Colonic mucosa (tissue), 4 donors: ENCODE data around the gene FHOD3. TPM values are rescaled to one million over a fixed set of nuclear protein-coding genes. Genes with fewer than 3 reads are reported as not detected.

Source experiments
- DNase-seq: peaks from one replicate; pipeline ENCODE4 v3.0.0-alpha.2; 2020
- H3K27ac ChIP-seq: fragments of 200-600 bp; one replicate; pipeline ENCODE4 v1.8.0; 2021
- H3K27me3 ChIP-seq: fragments of 200-600 bp; one replicate; pipeline ENCODE4 v1.8.0; 2021
- H3K36me3 ChIP-seq: fragments of 200-600 bp; one replicate; pipeline ENCODE4 v1.8.0; 2021
- H3K4me1 ChIP-seq: fragments of 200-600 bp; one replicate; pipeline ENCODE4 v1.8.0; 2021; ENCODE audit warnings: mild to moderate bottlenecking
- H3K4me3 ChIP-seq: fragments of 200-600 bp; one replicate; pipeline ENCODE4 v1.8.0; 2021
- H3K9ac ChIP-seq, 2 donors: one replicate each; pipeline ENCODE4 v1.7.0; 2013; ENCODE audit warnings: control low read depth in 2 of 2, low read depth in 2 of 2, low read length in 2 of 2
- H3K9me3 ChIP-seq: fragments of 200-600 bp; one replicate; pipeline ENCODE4 v1.8.0; 2021
- CTCF ChIP-seq: fragments of 200-600 bp; IDR thresholded peaks from one replicate; pipeline ENCODE4 v1.8.0; 2022; ENCODE audit warnings: antibody characterized with exemption, mild to moderate bottlenecking
- intact Hi-C: fragments of 100-400 bp; cut with DNase I; formaldehyde crosslinking; loops from one replicate; pipeline ENCODE4 v1.14.1; 2022
- total RNA-seq, 2 donors: library from RNA; stranded (reverse); fragmentation: NEBNext Ultra II Directional in 1 of 2; extraction: Animal tissue kit (Norgen Biotek cat#: 25700) in 1 of 2; gene quantifications; one replicate each; pipeline ENCODE4 v1.2.1, GENCODE V29; 2021
- donor health status: healthy.
- donor health status: DM: no; HTN: no; CAD: no.
- donor health status: DM: no; HTN: no; CAD: no.

FHOD3 gene
- total RNA-seq, 2 donors from 2014 or later, result 2.5 to 4.1 TPM

GRCh38 chr18:36501100-36501499, 203.6 kb downstream of the FHOD3 start:
- Histone ChIP-seq H3K27me3 (no peaks in the 10 kb centered on the region), H3K4me1 (no peaks in the 10 kb centered on the region), H3K4me3 (no peak overlapping the region), H3K9me3 (no peaks in the 10 kb centered on the region), H3K36me3 (no peaks in the 10 kb centered on the region), H3K9ac (no peak overlapping the region), H3K27ac (no peak overlapping the region)
- DNase-seq, result no peak
- TF ChIP-seq CTCF, result no peak
- intact Hi-C loops, result no loop called here

GRCh38 chr18:36503477-36503876, 206.0 kb downstream of the FHOD3 start:
- no peak for DNase-seq
- Histone ChIP-seq H3K9me3 (no peaks in the 10 kb centered on the region), H3K4me1 (no peaks in the 10 kb centered on the region), H3K9ac (no peak overlapping the region), H3K27me3 (no peaks in the 10 kb centered on the region), H3K36me3 (no peaks in the 10 kb centered on the region), H3K27ac (no peak overlapping the region), H3K4me3 (no peak overlapping the region)
- intact Hi-C loops, result no loop called here
- TF ChIP-seq CTCF, result no peak

- Histone ChIP-seq H3K9me3 (no peaks in the 10 kb centered on the region), H3K27me3 (no peaks in the 10 kb centered on the region), H3K4me1 (no peaks in the 10 kb centered on the region), H3K36me3 (no peaks in the 10 kb centered on the region), H3K4me3 (no peak overlapping the region), H3K9ac (no peak overlapping the region), H3K27ac (no peak overlapping the region)
- TF ChIP-seq CTCF, result no peak
- DNase-seq, result no peak
- intact Hi-C loops, result no loop called here
Measured at GRCh38 chr18:36504928-36505327, 207.4 kb downstream of the FHOD3 start.

- H3K9ac ChIP-seq, result no peak overlapping the region
- no peaks in the 10 kb centered on the region for H3K36me3 ChIP-seq
- no peaks in the 10 kb centered on the region for H3K27me3 ChIP-seq
- no peaks in the 10 kb centered on the region for H3K4me1 ChIP-seq
- intact Hi-C loops, result no loop called here
- no peak for TF ChIP-seq CTCF
- DNase-seq, result no peak
- no peak overlapping the region for H3K4me3 ChIP-seq
- H3K27ac ChIP-seq, result no peak overlapping the region
- no peaks in the 10 kb centered on the region for H3K9me3 ChIP-seq
Measured at GRCh38 chr18:36505665-36506064, 208.2 kb downstream of the FHOD3 start.

GRCh38 chr18:36509646-36510197, 212.2 kb downstream of the FHOD3 start:
- no peak overlapping the region for H3K27ac ChIP-seq
- no peaks in the 10 kb centered on the region for H3K27me3 ChIP-seq
- H3K9ac ChIP-seq, result no peak overlapping the region
- no peak overlapping the region for H3K4me3 ChIP-seq
- no peak for DNase-seq
- H3K36me3 ChIP-seq, result no peaks in the 10 kb centered on the region
- intact Hi-C loops, result no loop called here
- no peak for TF ChIP-seq CTCF
- H3K9me3 ChIP-seq, result no peaks in the 10 kb centered on the region
- H3K4me1 ChIP-seq, result no peaks in the 10 kb centered on the region
